ENCODE results near the gene LYPD3.

GRCh38 chr19:43479226-43479625 is 13.8 kb upstream of the LYPD3 start:
- TF ChIP-seq CTCF (IDR thresholded peaks at IDR 0.05) (no peak), POLR2A (IDR thresholded peaks at IDR 0.05) (no peak)

Measured in Peyer's patch (tissue), 4 donors.